Measurements from ENCODE around the gene L3MBTL4.

DNA sequence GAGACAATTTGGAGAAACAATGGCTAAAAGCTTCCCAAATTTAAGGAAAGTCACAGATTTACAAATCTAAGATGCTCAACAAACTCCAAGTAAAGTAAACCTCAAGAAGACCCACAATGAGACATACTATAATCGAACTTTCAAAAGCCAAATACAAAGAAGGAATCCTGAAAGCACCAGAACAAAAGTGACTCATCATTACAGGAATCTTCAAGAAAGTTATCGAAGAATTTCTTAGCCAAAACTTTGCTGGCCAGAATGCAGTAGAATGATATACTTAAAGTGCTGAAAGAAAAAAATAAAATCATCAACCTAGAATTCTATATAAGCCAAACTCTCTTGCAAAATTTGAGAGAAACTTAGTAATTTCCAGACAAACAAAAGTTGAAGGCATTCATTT lies 412.8 kb downstream of the L3MBTL4 start:
- TF ChIP-seq CTCF (IDR thresholded peaks at IDR 0.05): no peak
- no peak for TF ChIP-seq POLR2A (IDR thresholded peaks at IDR 0.05)
